Muscle of leg (tissue), 16 donors: ENCODE results near the gene SPAG17. TPM values are rescaled to one million over a fixed set of nuclear protein-coding genes. Genes with fewer than 3 reads are reported as not detected.

ENCODE experiments used
- DNase-seq: peaks from one replicate; pipeline ENCODE4 v3.0.0; 2013
- H3K27ac ChIP-seq: one replicate; pipeline ENCODE4 v1.5.1; 2013; ENCODE audit warnings: mild to moderate bottlenecking, low read length, control low read depth
- H3K27me3 ChIP-seq: one replicate; pipeline ENCODE4 v1.6.1; 2013; ENCODE audit warnings: low read length; ENCODE audit not compliant: control insufficient read depth, insufficient read depth
- H3K36me3 ChIP-seq: one replicate; pipeline ENCODE4 v1.6.1; 2013; ENCODE audit warnings: low read length; ENCODE audit not compliant: control insufficient read depth, insufficient read depth
- H3K4me1 ChIP-seq: one replicate; pipeline ENCODE4 v1.6.1; 2013; ENCODE audit warnings: low read length; ENCODE audit not compliant: control insufficient read depth, insufficient read depth
- H3K4me3 ChIP-seq: one replicate; pipeline ENCODE4 v1.5.1; 2013; ENCODE audit warnings: low read length, control low read depth
- H3K9me3 ChIP-seq: replicated peaks from 2 replicates; pipeline ENCODE4 v1.6.1; 2013; ENCODE audit warnings: low read depth, low read length; ENCODE audit not compliant: control insufficient read depth
- WGBS: methylation state at CpG from one replicate; pipeline ENCODE4 v1.1.5; 2013; ENCODE audit warnings: missing lambda C conversion rate; ENCODE audit not compliant: insufficient coverage; 5-methylcytosine and 5-hydroxymethylcytosine counted together
- long read RNA-seq, 11 donors: transcript quantifications; one replicate each; lab custom pipeline, GENCODE V29; 2026
- polyA plus RNA-seq, 8 donors: library from polyadenylated mRNA; unstranded; fragments of 120-200 nt; gene quantifications; one replicate each; pipeline versions ENCODE4 v1.2.1 to v1.2.3, GENCODE V29; 2013; ENCODE audit warnings: inconsistent platforms in 1 of 8, low replicate concordance in 1 of 8; ENCODE audit not compliant: insufficient read length in 8 of 8, insufficient read depth in 1 of 8
- total RNA-seq: library from RNA; stranded (reverse); fragments of 120-200 nt; gene quantifications from one replicate; pipeline ENCODE4 v1.2.4, GENCODE V29; 2013

Gene SPAG17
- total RNA-seq (1.2 TPM), polyA plus RNA-seq (1 to 10 TPM in 7 of 8 donors, under 1 TPM in 1; 0.76 to 4.4 (median 1.7) TPM)
- long read RNA-seq, donor 1, result 0 reads
- long read RNA-seq, donor 2, result 0 reads
- long read RNA-seq, donor 3, result 0 reads
- long read RNA-seq, donor 4, result 0 reads
- long read RNA-seq, donor 5, result 0 reads
- long read RNA-seq, donor 6, result 0 reads
- long read RNA-seq, donor 7, result 0 reads
- long read RNA-seq, donor 8, result 0 reads
- long read RNA-seq, donor 9, result 0 reads
- long read RNA-seq, donor 10, result 0 reads
- long read RNA-seq, donor 11, result 0 reads

- Histone ChIP-seq H3K27me3 (no peaks in the 10 kb centered on the region), H3K9me3 (no peaks in the 10 kb centered on the region), H3K36me3 (no peaks in the 10 kb centered on the region), H3K4me1 (peaks cover 11% of the 10 kb centered on the region), H3K27ac (peak within 1 kb of the TSS; percentile 62), H3K4me3 (peak within 1 kb of the TSS; percentile 47)
- peak; percentile 93 for DNase-seq
- WGBS, result 0% methylated on average over 25 of the region's 30 CpGs
Measured at GRCh38 chr1:118185084-118185832, at the start of gene SPAG17. Gene SPAG17, minus strand, starts transcription at chr1:118185228. Its CDS starts 71 bp downstream, at chr1:118185157.

GRCh38 chr1:118225471-118225870 lies 40.4 kb upstream of the SPAG17 start:
- Histone ChIP-seq H3K27ac (no peak overlapping the region), H3K4me3 (no peak overlapping the region), H3K36me3 (no peaks in the 10 kb centered on the region), H3K4me1 (no peaks in the 10 kb centered on the region), H3K27me3 (no peaks in the 10 kb centered on the region), H3K9me3 (no peaks in the 10 kb centered on the region)
- WGBS, result 74% methylated on average over 4 of the region's 6 CpGs
- DNase-seq, result no peak

GRCh38 chr1:118223426-118223825 lies 38.4 kb upstream of the SPAG17 start:
- no CpG with 5 or more reads among the region's 1 CpG for WGBS
- peak; percentile 64 for DNase-seq

GRCh38 chr1:118219438-118219837 lies 34.4 kb upstream of the SPAG17 start:
- no peaks in the 10 kb centered on the region for H3K4me1 ChIP-seq
- no peaks in the 10 kb centered on the region for H3K27me3 ChIP-seq
- H3K36me3 ChIP-seq, result no peaks in the 10 kb centered on the region
- H3K4me3 ChIP-seq, result no peak overlapping the region
- no peak for DNase-seq
- no peak overlapping the region for H3K27ac ChIP-seq
- H3K9me3 ChIP-seq, result no peaks in the 10 kb centered on the region
- WGBS, result no CpG with 5 or more reads among the region's 2 CpGs

More at GRCh38 chr1:118223426-118223825, 38.4 kb upstream of the SPAG17 start:
- no peak overlapping the region for H3K27ac ChIP-seq
- H3K36me3 ChIP-seq, result no peaks in the 10 kb centered on the region
- no peaks in the 10 kb centered on the region for H3K9me3 ChIP-seq
- no peaks in the 10 kb centered on the region for H3K4me1 ChIP-seq
- H3K4me3 ChIP-seq, result no peak overlapping the region
- no peaks in the 10 kb centered on the region for H3K27me3 ChIP-seq

- H3K4me1 ChIP-seq, result no peaks in the 10 kb centered on the region
- DNase-seq, result no peak
- no peak overlapping the region for H3K27ac ChIP-seq
- no peaks in the 10 kb centered on the region for H3K36me3 ChIP-seq
- H3K27me3 ChIP-seq, result no peaks in the 10 kb centered on the region
- WGBS, result 39% methylated on average over 4 of the region's 5 CpGs
- H3K4me3 ChIP-seq, result no peak overlapping the region
- no peaks in the 10 kb centered on the region for H3K9me3 ChIP-seq
Measured at GRCh38 chr1:118217141-118217838, 32.3 kb upstream of the SPAG17 start.

- no peaks in the 10 kb centered on the region for H3K36me3 ChIP-seq
- DNase-seq, result no peak
- no CpG with 5 or more reads among the region's 2 CpGs for WGBS
Measured at GRCh38 chr1:118214866-118215265, 29.8 kb upstream of the SPAG17 start.

GRCh38 chr1:118210723-118211110 lies 25.7 kb upstream of the SPAG17 start:
- WGBS, result no CpG with 5 or more reads among the region's 3 CpGs
- Histone ChIP-seq H3K27ac (no peak overlapping the region), H3K27me3 (no peaks in the 10 kb centered on the region), H3K36me3 (no peaks in the 10 kb centered on the region), H3K4me3 (no peak overlapping the region), H3K9me3 (no peaks in the 10 kb centered on the region), H3K4me1 (peaks cover 5% of the 10 kb centered on the region)
- no peak for DNase-seq

More at GRCh38 chr1:118214866-118215265, 29.8 kb upstream of the SPAG17 start:
- H3K4me3 ChIP-seq, result no peak overlapping the region
- no peaks in the 10 kb centered on the region for H3K4me1 ChIP-seq
- H3K27me3 ChIP-seq, result no peaks in the 10 kb centered on the region
- H3K27ac ChIP-seq, result no peak overlapping the region
- H3K9me3 ChIP-seq, result no peaks in the 10 kb centered on the region

GRCh38 chr1:118210051-118210722 lies 25.2 kb upstream of the SPAG17 start:
- H3K9me3 ChIP-seq, result no peaks in the 10 kb centered on the region
- H3K36me3 ChIP-seq, result no peaks in the 10 kb centered on the region
- no peaks in the 10 kb centered on the region for H3K27me3 ChIP-seq
- no peak for DNase-seq
- no peak overlapping the region for H3K4me3 ChIP-seq
- no CpG with 5 or more reads among the region's 1 CpG for WGBS
- H3K27ac ChIP-seq, result no peak overlapping the region
- peaks cover 5% of the 10 kb centered on the region for H3K4me1 ChIP-seq

GRCh38 chr1:118209648-118210047 lies 24.6 kb upstream of the SPAG17 start:
- H3K9me3 ChIP-seq, result no peaks in the 10 kb centered on the region
- WGBS, result no CpG with 5 or more reads among the region's 6 CpGs

GRCh38 chr1:118206966-118207365 lies 21.9 kb upstream of the SPAG17 start:
- Histone ChIP-seq H3K27me3 (no peaks in the 10 kb centered on the region), H3K27ac (no peak overlapping the region), H3K4me3 (no peak overlapping the region), H3K36me3 (no peaks in the 10 kb centered on the region), H3K4me1 (peaks cover 7% of the 10 kb centered on the region), H3K9me3 (no peaks in the 10 kb centered on the region)
- no peak for DNase-seq

More at GRCh38 chr1:118209648-118210047, 24.6 kb upstream of the SPAG17 start:
- Histone ChIP-seq H3K4me1 (peaks cover 5% of the 10 kb centered on the region), H3K27ac (no peak overlapping the region), H3K4me3 (no peak overlapping the region), H3K27me3 (no peaks in the 10 kb centered on the region), H3K36me3 (no peaks in the 10 kb centered on the region)
- DNase-seq, result no peak
